Nephron (organoid): Measurements from ENCODE around the gene ANTXR2.
A peak's percentile ranks its signal among the peaks of the same experiment; 100 is the strongest.
"Not testable (repeated sequence)": the region's sequence is repeated elsewhere in the genome, so short reads cannot be mapped to it uniquely, and the experiment has no call there.

ENCODE experiments used
- H3K27ac Mint-ChIP-seq, 3 experiments: 2 replicates each; pipeline ENCODE4 v1.8.0; 2020; ENCODE audit warnings: mixed read lengths in 3 of 3, mild to moderate bottlenecking in 2 of 3, moderate library complexity in 1 of 3
- H3K27me3 Mint-ChIP-seq: 2 replicates; pipeline ENCODE4 v1.8.0; 2021; ENCODE audit warnings: low read depth, mild to moderate bottlenecking, moderate library complexity, mixed read lengths
- H3K36me3 Mint-ChIP-seq: 2 replicates; pipeline ENCODE4 v1.8.0; 2020; ENCODE audit warnings: low read depth, mixed read lengths
- H3K4me1 Mint-ChIP-seq: 2 replicates; pipeline ENCODE4 v1.8.0; 2020; ENCODE audit warnings: mixed read lengths
- H3K4me3 Mint-ChIP-seq, 3 experiments: 2 replicates each; pipeline ENCODE4 v1.8.0; 2020; ENCODE audit warnings: mild to moderate bottlenecking in 3 of 3, mixed read lengths in 3 of 3, moderate library complexity in 2 of 3
- H3K9me3 Mint-ChIP-seq: 2 replicates; pipeline ENCODE4 v1.8.0; 2020; ENCODE audit warnings: mixed read lengths
- CTCF ChIP-seq, 3 experiments: fragments of 200-600 bp; sonication (generic); IDR thresholded peaks; one replicate each; pipeline ENCODE4 v1.5.0; 2021; ENCODE audit warnings: antibody characterized with exemption in 3 of 3; ENCODE audit not compliant: unreplicated experiment in 3 of 3

Gene ANTXR2

GRCh38 chr4:79998201-79998600 lies 74.8 kb downstream of the ANTXR2 start:
- Mint-ChIP-seq H3K9me3 (peaks cover 2% of the 10 kb centered on the region), H3K4me3 (no peak overlapping the region), H3K27ac (peak overlapping the region; percentile 25 to 74 (median 54)), H3K36me3 (peaks cover 14% of the 10 kb centered on the region), H3K27me3 (no peaks in the 10 kb centered on the region), H3K4me1 (peaks cover 6% of the 10 kb centered on the region)
- no peak for TF ChIP-seq CTCF (IDR thresholded peaks at IDR 0.05; ENCODE audit: unreplicated experiment in 3 of 3)

GRCh38 chr4:79996851-79997250 lies 76.2 kb downstream of the ANTXR2 start:
- Mint-ChIP-seq H3K27ac (peak overlapping the region in 1 of 3 experiments; percentile 20), H3K4me1 (peaks cover 6% of the 10 kb centered on the region), H3K27me3 (no peaks in the 10 kb centered on the region), H3K4me3 (no peak overlapping the region), H3K36me3 (peaks cover 15% of the 10 kb centered on the region), H3K9me3 (peaks cover 4% of the 10 kb centered on the region)
- TF ChIP-seq CTCF (IDR thresholded peaks at IDR 0.05; ENCODE audit: unreplicated experiment in 3 of 3), result no peak

- Mint-ChIP-seq H3K9me3 (peaks cover 13% of the 10 kb centered on the region), H3K36me3 (peaks cover 24% of the 10 kb centered on the region), H3K27me3 (no peaks in the 10 kb centered on the region), H3K27ac (no peak overlapping the region), H3K4me1 (peaks cover 6% of the 10 kb centered on the region), H3K4me3 (no peak overlapping the region)
- TF ChIP-seq CTCF (IDR thresholded peaks at IDR 0.05; ENCODE audit: unreplicated experiment in 3 of 3), result no peak
Measured at GRCh38 chr4:79993476-79993875, 79.6 kb downstream of the ANTXR2 start.

GRCh38 chr4:79991601-79992000 lies 81.4 kb downstream of the ANTXR2 start:
- H3K9me3 Mint-ChIP-seq, result peaks cover 23% of the 10 kb centered on the region

GRCh38 chr4:79991100-79991499 lies 81.9 kb downstream of the ANTXR2 start:
- not testable (repeated sequence) for H3K4me1 Mint-ChIP-seq, H3K27ac Mint-ChIP-seq, H3K27me3 Mint-ChIP-seq, H3K4me3 Mint-ChIP-seq
- Mint-ChIP-seq H3K36me3 (peaks cover 33% of the 10 kb centered on the region), H3K9me3 (peaks cover 25% of the 10 kb centered on the region)

More at GRCh38 chr4:79991601-79992000, 81.4 kb downstream of the ANTXR2 start:
- H3K4me3 Mint-ChIP-seq, result no peak overlapping the region
- H3K27me3 Mint-ChIP-seq, result no peaks in the 10 kb centered on the region
- TF ChIP-seq CTCF (IDR thresholded peaks at IDR 0.05; ENCODE audit: unreplicated experiment in 3 of 3), result no peak
- peaks cover 31% of the 10 kb centered on the region for H3K36me3 Mint-ChIP-seq
- peaks cover 2% of the 10 kb centered on the region for H3K4me1 Mint-ChIP-seq
- no peak overlapping the region for H3K27ac Mint-ChIP-seq

GRCh38 chr4:79987401-79987800 lies 85.6 kb downstream of the ANTXR2 start:
- TF ChIP-seq CTCF (IDR thresholded peaks at IDR 0.05; ENCODE audit: unreplicated experiment in 3 of 3), result no peak
- no peak overlapping the region for H3K4me3 Mint-ChIP-seq
- H3K27me3 Mint-ChIP-seq, result no peaks in the 10 kb centered on the region
- no peaks in the 10 kb centered on the region for H3K4me1 Mint-ChIP-seq
- no peak overlapping the region for H3K27ac Mint-ChIP-seq
- H3K9me3 Mint-ChIP-seq, result peaks cover 22% of the 10 kb centered on the region
- H3K36me3 Mint-ChIP-seq, result peaks cover 30% of the 10 kb centered on the region
